ENCODE measurements around the gene TBXAS1.

DNA sequence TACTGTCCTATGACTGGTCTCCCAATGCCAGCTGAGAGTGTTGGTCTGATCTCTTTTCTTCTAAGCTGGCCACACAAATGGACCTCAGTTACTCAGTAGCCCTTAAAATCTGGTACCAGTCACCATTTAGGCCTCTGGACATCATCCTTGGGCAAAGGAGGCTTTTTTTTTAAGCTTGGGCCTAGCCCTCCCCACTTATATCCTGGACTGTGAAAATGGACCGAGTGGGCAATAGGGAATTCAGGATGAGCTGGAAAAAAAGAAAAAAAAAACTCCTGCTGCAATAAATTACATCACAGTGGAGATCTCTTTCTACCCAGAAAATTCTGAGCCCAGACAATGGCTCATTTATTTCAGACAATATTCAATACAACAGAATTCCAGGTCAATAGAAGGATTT lies 165.3 kb downstream of the TBXAS1 start:
- no peak for TF ChIP-seq EZH2 (IDR thresholded peaks at IDR 0.05; ENCODE audit: low read depth)
- TF ChIP-seq, protein P1, sequence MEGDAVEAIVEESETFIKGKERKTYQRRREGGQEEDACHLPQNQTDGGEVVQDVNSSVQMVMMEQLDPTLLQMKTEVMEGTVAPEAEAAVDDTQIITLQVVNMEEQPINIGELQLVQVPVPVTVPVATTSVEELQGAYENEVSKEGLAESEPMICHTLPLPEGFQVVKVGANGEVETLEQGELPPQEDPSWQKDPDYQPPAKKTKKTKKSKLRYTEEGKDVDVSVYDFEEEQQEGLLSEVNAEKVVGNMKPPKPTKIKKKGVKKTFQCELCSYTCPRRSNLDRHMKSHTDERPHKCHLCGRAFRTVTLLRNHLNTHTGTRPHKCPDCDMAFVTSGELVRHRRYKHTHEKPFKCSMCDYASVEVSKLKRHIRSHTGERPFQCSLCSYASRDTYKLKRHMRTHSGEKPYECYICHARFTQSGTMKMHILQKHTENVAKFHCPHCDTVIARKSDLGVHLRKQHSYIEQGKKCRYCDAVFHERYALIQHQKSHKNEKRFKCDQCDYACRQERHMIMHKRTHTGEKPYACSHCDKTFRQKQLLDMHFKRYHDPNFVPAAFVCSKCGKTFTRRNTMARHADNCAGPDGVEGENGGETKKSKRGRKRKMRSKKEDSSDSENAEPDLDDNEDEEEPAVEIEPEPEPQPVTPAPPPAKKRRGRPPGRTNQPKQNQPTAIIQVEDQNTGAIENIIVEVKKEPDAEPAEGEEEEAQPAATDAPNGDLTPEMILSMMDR (conservative IDR thresholded peaks at IDR 0.05), result no peak
